Endothelial cell of umbilical vein (primary cell): Measurements from ENCODE around the gene GSE1.

Experiments
- EZH2 ChIP-seq: IDR thresholded peaks from 2 replicates; pipeline ENCODE4 v1.6.1; 2012; ENCODE audit warnings: borderline replicate concordance, low read depth, mild to moderate bottlenecking, moderate library complexity, low read length, inconsistent platforms; ENCODE audit not compliant: severe bottlenecking
- FOS ChIP-seq: IDR thresholded peaks from 2 replicates; pipeline ENCODE4 v1.6.1; 2011; ENCODE audit warnings: mild to moderate bottlenecking, low read length, moderate library complexity, borderline replicate concordance; ENCODE audit not compliant: insufficient read depth
- GATA2 ChIP-seq: IDR thresholded peaks from 2 replicates; pipeline ENCODE4 v1.7.0; 2011; ENCODE audit warnings: low read depth, mild to moderate bottlenecking, moderate library complexity, mixed read lengths, low read length; ENCODE audit not compliant: insufficient read length, insufficient read depth
- JUN ChIP-seq: IDR thresholded peaks from 2 replicates; pipeline ENCODE4 v1.6.1; 2011; ENCODE audit warnings: borderline replicate concordance, low read depth; ENCODE audit not compliant: insufficient read length, insufficient read depth
- MYC ChIP-seq: IDR thresholded peaks from one replicate; pipeline ENCODE4 v1.6.1; 2011; ENCODE audit warnings: mild to moderate bottlenecking, low read depth, low read length
- POLR2A ChIP-seq: IDR thresholded peaks from 2 replicates; pipeline ENCODE4 v1.6.1; 2012; ENCODE audit warnings: low read depth, mild to moderate bottlenecking, control low read depth, low read length
- POLR2AphosphoS5 ChIP-seq: IDR thresholded peaks from 2 replicates; pipeline ENCODE4 v1.6.1; 2012; ENCODE audit warnings: low read depth, mild to moderate bottlenecking, control low read depth, low read length, moderate library complexity; ENCODE audit not compliant: insufficient read depth
- TF ChIP-seq, protein P1 (sequence below), 2 donors: IDR thresholded peaks; 1 replicate in 1 of 2; 2 replicates in 1 of 2; pipeline ENCODE4 v1.5.1; 2011; ENCODE audit warnings: low read length in 2 of 2, mild to moderate bottlenecking in 2 of 2, moderate library complexity in 2 of 2, control low read depth in 1 of 2, inconsistent platforms in 1 of 2, low read depth in 1 of 2; ENCODE audit not compliant: insufficient read depth in 1 of 2; ENCODE audit errors: extremely low read depth in 1 of 2
- TF ChIP-seq, protein P2 (sequence below): IDR thresholded peaks from 2 replicates; pipeline ENCODE4 v1.6.1; 2011; ENCODE audit not compliant: insufficient read depth, insufficient read length

DNA sequence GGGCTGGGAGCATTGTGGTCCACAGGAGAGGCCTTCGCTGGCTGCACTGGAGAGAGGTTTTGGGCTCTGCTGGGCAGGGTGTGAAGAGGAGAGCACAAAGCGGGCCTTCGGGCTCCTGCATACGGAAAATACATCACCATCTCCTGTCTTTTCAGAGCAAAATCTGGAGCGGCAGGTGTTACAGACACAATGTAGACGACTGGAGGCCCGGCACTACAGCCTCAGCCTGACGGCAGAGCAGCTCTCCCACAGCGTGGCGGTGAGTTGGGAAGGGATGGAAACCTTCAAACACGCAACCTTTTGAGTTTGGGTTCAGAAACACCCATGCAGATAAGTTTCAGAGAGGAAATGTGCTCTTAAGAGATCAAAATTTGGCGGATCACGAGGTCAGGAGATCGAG, 57.7 kb downstream of the GSE1 start:
- TF ChIP-seq POLR2A (no peak), JUN (no peak), POLR2AphosphoS5 (no peak), GATA2 (no peak), EZH2 (no peak), MYC (no peak), FOS (no peak)
- TF ChIP-seq, protein P1, sequence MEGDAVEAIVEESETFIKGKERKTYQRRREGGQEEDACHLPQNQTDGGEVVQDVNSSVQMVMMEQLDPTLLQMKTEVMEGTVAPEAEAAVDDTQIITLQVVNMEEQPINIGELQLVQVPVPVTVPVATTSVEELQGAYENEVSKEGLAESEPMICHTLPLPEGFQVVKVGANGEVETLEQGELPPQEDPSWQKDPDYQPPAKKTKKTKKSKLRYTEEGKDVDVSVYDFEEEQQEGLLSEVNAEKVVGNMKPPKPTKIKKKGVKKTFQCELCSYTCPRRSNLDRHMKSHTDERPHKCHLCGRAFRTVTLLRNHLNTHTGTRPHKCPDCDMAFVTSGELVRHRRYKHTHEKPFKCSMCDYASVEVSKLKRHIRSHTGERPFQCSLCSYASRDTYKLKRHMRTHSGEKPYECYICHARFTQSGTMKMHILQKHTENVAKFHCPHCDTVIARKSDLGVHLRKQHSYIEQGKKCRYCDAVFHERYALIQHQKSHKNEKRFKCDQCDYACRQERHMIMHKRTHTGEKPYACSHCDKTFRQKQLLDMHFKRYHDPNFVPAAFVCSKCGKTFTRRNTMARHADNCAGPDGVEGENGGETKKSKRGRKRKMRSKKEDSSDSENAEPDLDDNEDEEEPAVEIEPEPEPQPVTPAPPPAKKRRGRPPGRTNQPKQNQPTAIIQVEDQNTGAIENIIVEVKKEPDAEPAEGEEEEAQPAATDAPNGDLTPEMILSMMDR (IDR thresholded peaks at IDR 0.05; ENCODE audit: extremely low read depth in 1 of 2, insufficient read depth in 1 of 2, low read depth in 1 of 2, low read length in 2 of 2), result no peak
- TF ChIP-seq, protein P2, sequence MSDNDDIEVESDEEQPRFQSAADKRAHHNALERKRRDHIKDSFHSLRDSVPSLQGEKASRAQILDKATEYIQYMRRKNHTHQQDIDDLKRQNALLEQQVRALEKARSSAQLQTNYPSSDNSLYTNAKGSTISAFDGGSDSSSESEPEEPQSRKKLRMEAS, result no peak
